GM12874 (cell line): ENCODE measurements around the gene SELENOF.

ENCODE experiments used
- TF ChIP-seq, protein P1 (sequence below): IDR thresholded peaks from 2 replicates; pipeline ENCODE4 v1.5.1; 2011; ENCODE audit warnings: low read depth, mild to moderate bottlenecking, control low read depth, low read length, moderate library complexity; ENCODE audit not compliant: insufficient read depth

SELENOF gene

DNA sequence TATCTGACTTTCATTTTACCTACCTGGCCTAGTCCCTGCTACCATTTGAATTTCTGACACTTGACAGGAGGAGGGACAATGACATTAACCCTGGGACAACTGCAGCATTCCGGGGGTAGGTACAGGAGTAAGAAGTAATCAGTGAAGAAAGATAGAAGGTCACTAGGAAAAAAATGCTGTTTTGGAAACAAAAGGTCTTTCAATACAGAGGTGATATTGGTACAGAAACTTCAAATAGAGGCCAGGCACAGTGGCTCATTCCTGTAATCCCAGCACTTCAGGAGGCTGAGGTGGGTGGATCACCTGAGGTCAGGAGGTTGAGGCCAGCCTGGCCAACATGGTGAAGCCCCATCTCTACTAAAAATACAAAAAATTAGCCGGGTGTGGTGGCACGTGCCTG lies 68.4 kb downstream of the SELENOF start:
- TF ChIP-seq, protein P1, sequence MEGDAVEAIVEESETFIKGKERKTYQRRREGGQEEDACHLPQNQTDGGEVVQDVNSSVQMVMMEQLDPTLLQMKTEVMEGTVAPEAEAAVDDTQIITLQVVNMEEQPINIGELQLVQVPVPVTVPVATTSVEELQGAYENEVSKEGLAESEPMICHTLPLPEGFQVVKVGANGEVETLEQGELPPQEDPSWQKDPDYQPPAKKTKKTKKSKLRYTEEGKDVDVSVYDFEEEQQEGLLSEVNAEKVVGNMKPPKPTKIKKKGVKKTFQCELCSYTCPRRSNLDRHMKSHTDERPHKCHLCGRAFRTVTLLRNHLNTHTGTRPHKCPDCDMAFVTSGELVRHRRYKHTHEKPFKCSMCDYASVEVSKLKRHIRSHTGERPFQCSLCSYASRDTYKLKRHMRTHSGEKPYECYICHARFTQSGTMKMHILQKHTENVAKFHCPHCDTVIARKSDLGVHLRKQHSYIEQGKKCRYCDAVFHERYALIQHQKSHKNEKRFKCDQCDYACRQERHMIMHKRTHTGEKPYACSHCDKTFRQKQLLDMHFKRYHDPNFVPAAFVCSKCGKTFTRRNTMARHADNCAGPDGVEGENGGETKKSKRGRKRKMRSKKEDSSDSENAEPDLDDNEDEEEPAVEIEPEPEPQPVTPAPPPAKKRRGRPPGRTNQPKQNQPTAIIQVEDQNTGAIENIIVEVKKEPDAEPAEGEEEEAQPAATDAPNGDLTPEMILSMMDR = no peak

DNA sequence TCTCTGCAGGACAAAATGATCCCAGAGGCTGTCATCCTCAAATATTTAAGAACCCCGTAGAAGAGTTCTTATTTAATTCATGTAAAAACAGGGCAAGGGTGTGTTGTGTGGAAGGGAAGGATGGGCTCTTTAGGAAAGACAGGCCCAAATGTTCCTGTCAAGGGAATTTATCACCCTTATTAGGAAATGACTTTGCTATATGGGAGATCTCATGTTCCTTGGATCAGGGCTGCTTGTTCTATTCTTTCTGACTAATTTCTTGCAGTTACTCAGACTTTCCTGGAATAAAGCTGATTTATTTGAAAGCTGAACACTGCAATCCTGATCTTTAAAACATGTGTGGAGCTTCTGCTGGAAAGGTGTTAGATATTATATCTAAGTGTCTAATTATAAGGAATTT lies 72.8 kb downstream of the SELENOF start:
- TF ChIP-seq, protein P1 = no peak

DNA sequence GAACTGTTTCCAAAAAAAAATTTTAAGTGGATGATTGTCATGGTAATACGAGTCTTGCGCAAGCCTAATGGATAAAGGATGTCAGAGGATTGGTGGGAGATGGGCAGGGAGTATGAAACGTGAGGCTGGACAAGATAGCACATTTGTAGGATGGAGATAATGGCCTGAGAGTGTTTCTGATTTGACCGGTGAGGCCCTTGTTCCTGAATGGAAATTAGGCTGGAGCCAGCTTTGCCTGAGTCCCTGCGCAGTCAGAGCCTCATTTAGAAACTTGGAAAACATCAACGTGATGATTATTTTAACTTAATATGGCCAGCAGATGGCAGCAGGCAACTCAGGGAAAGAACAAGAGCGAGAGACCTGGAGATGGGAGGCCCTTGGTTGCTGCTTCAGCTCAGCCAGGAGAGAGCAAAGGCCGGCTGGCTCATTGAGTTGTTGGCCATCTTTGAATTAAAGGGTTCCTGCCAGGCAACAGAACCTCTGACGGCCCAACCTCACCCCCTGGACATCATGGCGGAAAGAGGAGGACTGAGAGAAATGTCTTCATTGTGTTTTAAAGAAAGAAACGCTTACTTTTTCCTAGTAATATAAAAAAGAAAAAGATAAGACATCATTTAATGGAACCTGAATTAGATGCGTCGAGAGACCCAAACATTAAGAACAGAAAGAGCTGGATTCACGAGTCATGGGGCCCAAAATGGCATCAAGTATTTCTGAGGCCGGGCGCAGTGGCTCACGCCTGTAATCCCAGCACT lies 80.3 kb downstream of the SELENOF start:
- TF ChIP-seq, protein P1 = peak; percentile 45

DNA sequence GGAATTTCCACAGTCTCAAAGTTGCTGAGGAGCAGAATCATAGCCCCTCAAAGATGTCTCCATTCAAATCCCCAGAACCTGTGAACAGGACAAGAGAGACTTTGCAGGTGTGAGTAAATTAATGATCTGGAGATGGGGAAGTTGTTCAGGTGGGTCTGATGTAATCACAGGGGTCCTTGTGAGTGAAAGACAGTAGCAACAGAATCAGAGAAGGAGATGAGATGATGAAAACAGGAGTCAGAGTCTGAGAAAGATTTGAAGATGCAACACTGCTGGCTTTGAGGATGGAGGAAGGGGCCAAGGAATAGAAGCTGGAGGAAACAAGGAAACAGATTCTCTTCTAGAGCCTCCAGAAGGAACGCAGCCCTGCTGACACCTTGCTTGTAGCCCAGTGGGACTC lies 81.5 kb downstream of the SELENOF start:
- TF ChIP-seq, protein P1 = no peak

DNA sequence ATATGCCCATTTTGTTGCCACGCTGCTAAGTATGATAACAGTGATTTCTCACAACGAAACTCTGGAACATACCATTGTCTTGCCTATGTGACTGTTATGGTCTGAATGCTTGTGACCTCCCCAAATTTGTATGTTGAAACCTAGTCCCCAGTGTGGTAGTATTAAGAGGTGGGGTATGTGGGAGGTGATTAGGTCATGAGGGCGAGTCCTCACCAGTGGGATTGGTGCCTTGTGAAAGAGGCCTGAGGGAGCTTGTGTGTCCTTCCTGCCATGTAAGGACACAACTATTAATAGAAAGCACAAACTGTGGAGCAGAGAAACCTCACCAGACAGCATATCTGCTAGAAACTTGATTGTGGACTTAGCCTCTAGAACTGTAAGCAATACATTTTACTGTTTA lies 84.6 kb downstream of the SELENOF start:
- TF ChIP-seq, protein P1 = no peak

DNA sequence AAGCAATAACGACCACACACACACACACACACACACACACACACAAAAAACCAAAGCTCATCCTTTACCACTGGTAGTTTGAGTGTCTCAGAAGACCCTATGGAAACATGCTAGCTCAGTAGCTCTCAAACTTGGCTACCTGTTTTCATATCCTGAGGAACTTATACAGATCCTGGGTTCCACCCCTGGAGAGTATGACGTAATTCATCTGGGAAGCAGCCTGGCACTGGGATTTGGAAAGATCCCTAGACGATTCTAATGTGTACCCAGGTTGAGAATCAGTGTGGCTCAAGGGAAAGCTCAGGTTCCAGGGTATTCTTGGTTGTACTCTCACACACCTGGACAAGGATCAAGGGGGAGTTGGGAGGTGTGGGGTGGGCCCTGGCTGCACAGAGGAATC lies 85.9 kb downstream of the SELENOF start:
- TF ChIP-seq, protein P1 = no peak

DNA sequence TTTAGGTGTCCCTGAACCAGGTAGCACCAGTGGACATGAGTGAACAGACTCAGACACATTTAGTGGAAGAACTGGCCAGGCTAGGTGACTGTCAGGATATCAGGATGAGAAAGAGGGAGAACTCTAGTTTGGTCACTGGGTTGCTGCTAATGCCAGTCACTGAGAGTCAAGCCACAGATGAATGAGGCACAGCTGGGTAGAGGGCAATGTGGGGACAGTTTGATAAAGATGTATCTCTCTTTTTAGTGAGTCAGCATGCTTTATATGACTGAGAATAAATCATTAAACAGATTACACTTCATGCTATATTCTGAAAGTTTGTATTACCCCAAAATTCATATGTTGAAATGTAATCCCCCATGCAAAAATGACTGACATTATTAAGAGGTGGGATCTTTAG lies 87.1 kb downstream of the SELENOF start:
- TF ChIP-seq, protein P1 = no peak
